SU-DHL-6 (cell line): ENCODE data around the gene CST5.

Source experiments
- H2AFZ ChIP-seq: fragments of 200-600 bp; sonication (generic); 2 replicates; pipeline ENCODE4 v1.6.1; 2014; ENCODE audit warnings: low read depth, mild to moderate bottlenecking, moderate library complexity, mixed read lengths, antibody characterized with exemption, low read length; ENCODE audit not compliant: severe bottlenecking
- H3F3A ChIP-seq: fragments of 200-600 bp; shearing (Covaris generic); 2 replicates; pipeline ENCODE4 v1.6.0; 2016; ENCODE audit warnings: antibody characterized with exemption, mild to moderate bottlenecking; ENCODE audit not compliant: insufficient read depth
- H3K27ac ChIP-seq: fragments of 200-600 bp; sonication (generic); 2 replicates; pipeline ENCODE4 v1.5.1; 2016; ENCODE audit warnings: low read depth, mild to moderate bottlenecking, low read length, moderate library complexity, mixed read lengths
- H3K27me3 ChIP-seq: fragments of 200-600 bp; sonication (generic), shearing (Covaris generic); 2 replicates; pipeline ENCODE4 v1.6.0; 2014; ENCODE audit warnings: mild to moderate bottlenecking, low read length
- H3K36me3 ChIP-seq: fragments of 200-600 bp; sonication (generic); 2 replicates; pipeline ENCODE4 v1.6.1; 2014; ENCODE audit warnings: mild to moderate bottlenecking, low read length, mixed read lengths
- H3K4me2 ChIP-seq: fragments of 300-600, 200-600 bp; shearing (Covaris generic), sonication (generic); 2 replicates; pipeline ENCODE4 v1.6.0; 2014; ENCODE audit warnings: low read length, low read depth, mild to moderate bottlenecking; ENCODE audit not compliant: poor library complexity, severe bottlenecking
- H3K4me3 ChIP-seq: fragments of 200-600 bp; sonication (generic); 2 replicates; pipeline ENCODE4 v1.5.1; 2014; ENCODE audit warnings: antibody characterized with exemption, low read length, mild to moderate bottlenecking, mixed read lengths; ENCODE audit not compliant: insufficient read depth, poor library complexity, severe bottlenecking
- H3K79me2 ChIP-seq: fragments of 200-600 bp; sonication (generic); 2 replicates; pipeline ENCODE4 v1.6.1; 2014; ENCODE audit warnings: mild to moderate bottlenecking, low read length, moderate library complexity; ENCODE audit not compliant: insufficient read depth
- H3K9ac ChIP-seq: fragments of 200-600 bp; sonication (generic); 2 replicates; pipeline ENCODE4 v1.7.0; 2014; ENCODE audit warnings: mild to moderate bottlenecking, low read length
- H3K9me2 ChIP-seq: fragments of 200-600 bp; sonication (generic); replicated peaks from 2 replicates; pipeline ENCODE4 v1.6.1; 2014; ENCODE audit warnings: low read length; ENCODE audit not compliant: insufficient read depth
- H3K9me3 ChIP-seq: fragments of 200-600 bp; sonication (generic); 2 replicates; pipeline ENCODE4 v1.6.1; 2014; ENCODE audit warnings: low read length, mixed read lengths; ENCODE audit not compliant: insufficient read depth
- H4K20me1 ChIP-seq: fragments of 200-600 bp; sonication (generic); 2 replicates; pipeline ENCODE4 v1.6.1; 2014; ENCODE audit warnings: low read depth, mild to moderate bottlenecking, antibody characterized with exemption, low read length, moderate library complexity, mixed read lengths
- CTCF ChIP-seq: fragments of 200-600 bp; sonication (generic); IDR thresholded peaks from one replicate; pipeline ENCODE4 v1.5.1; 2017; ENCODE audit warnings: antibody characterized with exemption, mild to moderate bottlenecking, low read length, moderate library complexity; ENCODE audit not compliant: insufficient read depth, poor library complexity, severe bottlenecking
- EZH2phosphoT487 ChIP-seq: fragments of 200-600 bp; sonication (generic), shearing (Covaris generic); conservative IDR thresholded peaks from 2 replicates; pipeline ENCODE4 v1.6.1; 2018; ENCODE audit warnings: mild to moderate bottlenecking, antibody characterized with exemption, low read length, moderate library complexity, mixed read lengths

CST5 gene

DNA sequence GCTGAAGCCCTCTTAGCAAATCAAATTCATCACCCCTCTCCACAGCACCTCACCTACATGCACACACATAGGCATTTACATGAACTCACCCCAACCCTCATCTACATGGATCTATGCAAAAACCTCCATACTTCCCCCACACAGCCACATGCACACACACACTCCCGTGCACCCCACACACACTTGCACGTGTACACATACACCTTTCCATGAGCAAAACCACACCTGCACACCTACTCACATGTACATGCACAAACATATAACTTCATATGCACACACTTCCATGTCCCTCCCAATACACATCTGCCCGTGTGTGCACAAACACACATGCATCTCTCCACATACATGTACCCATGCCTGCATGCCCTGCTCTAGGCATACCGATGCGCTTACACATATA, 23.3 kb downstream of the CST5 start:
- H2AFZ ChIP-seq = no peak overlapping the region
- no peak overlapping the region for H3K27ac ChIP-seq
- H3K4me2 ChIP-seq = no peak overlapping the region
- H3K9ac ChIP-seq = no peak overlapping the region
- TF ChIP-seq CTCF = no peak
- no peak for TF ChIP-seq EZH2phosphoT487
- H3F3A ChIP-seq = no peaks in the 10 kb centered on the region
- no peak overlapping the region for H3K4me3 ChIP-seq
- H4K20me1 ChIP-seq = no peaks in the 10 kb centered on the region
- H3K9me2 ChIP-seq = no peaks in the 10 kb centered on the region
- no peaks in the 10 kb centered on the region for H3K36me3 ChIP-seq
- H3K9me3 ChIP-seq = no peaks in the 10 kb centered on the region
- no peaks in the 10 kb centered on the region for H3K79me2 ChIP-seq
- no peaks in the 10 kb centered on the region for H3K27me3 ChIP-seq

DNA sequence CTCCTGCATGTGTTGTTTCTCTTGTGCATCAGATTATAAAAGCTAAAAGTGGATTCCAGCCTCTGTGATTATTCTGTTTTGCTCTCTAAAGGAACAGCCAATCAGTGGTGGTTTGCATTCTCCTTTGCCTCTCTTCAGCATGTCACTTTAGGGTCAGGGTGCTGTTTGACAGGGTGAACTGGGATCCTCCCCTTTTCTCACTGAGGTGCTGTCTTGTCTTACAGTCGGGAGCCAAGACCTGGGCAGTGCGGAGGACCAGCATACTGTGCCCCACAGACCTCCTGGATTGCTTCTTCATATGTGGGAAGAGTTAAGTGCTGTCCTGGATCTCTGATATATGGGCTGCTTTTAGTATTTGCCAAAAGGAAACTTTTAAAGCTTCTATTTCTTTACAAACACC, 37.9 kb downstream of the CST5 start:
- Histone ChIP-seq H3K9me2 (no peaks in the 10 kb centered on the region), H3K36me3 (no peaks in the 10 kb centered on the region), H3F3A (no peaks in the 10 kb centered on the region), H3K4me3 (no peak overlapping the region), H3K79me2 (no peaks in the 10 kb centered on the region), H3K4me2 (no peak overlapping the region), H3K27ac (no peak overlapping the region), H3K27me3 (no peaks in the 10 kb centered on the region), H3K9ac (no peak overlapping the region), H2AFZ (no peak overlapping the region), H3K9me3 (no peaks in the 10 kb centered on the region), H4K20me1 (no peaks in the 10 kb centered on the region)
- TF ChIP-seq CTCF (no peak), EZH2phosphoT487 (no peak)

GRCh38 chr20:23835716-23836115, 43.8 kb downstream of the CST5 start:
- Histone ChIP-seq H2AFZ (no peak overlapping the region), H3K4me3 (no peak overlapping the region), H4K20me1 (no peaks in the 10 kb centered on the region), H3K27me3 (no peaks in the 10 kb centered on the region), H3K9ac (no peak overlapping the region), H3K9me3 (no peaks in the 10 kb centered on the region), H3F3A (no peaks in the 10 kb centered on the region), H3K4me2 (no peak overlapping the region), H3K79me2 (no peaks in the 10 kb centered on the region), H3K36me3 (no peaks in the 10 kb centered on the region), H3K9me2 (no peaks in the 10 kb centered on the region), H3K27ac (no peak overlapping the region)
- TF ChIP-seq EZH2phosphoT487 (no peak), CTCF (no peak)
